LNCAP (cell line): Measurements from ENCODE around the gene COL25A1.

Experiments used
- TF ChIP-seq, protein P1 (sequence below): fragments of 450-650 bp; IDR thresholded peaks from 2 replicates; pipeline ENCODE4 v1.5.1; 2017; ENCODE audit warnings: mild to moderate bottlenecking

The COL25A1 gene

DNA sequence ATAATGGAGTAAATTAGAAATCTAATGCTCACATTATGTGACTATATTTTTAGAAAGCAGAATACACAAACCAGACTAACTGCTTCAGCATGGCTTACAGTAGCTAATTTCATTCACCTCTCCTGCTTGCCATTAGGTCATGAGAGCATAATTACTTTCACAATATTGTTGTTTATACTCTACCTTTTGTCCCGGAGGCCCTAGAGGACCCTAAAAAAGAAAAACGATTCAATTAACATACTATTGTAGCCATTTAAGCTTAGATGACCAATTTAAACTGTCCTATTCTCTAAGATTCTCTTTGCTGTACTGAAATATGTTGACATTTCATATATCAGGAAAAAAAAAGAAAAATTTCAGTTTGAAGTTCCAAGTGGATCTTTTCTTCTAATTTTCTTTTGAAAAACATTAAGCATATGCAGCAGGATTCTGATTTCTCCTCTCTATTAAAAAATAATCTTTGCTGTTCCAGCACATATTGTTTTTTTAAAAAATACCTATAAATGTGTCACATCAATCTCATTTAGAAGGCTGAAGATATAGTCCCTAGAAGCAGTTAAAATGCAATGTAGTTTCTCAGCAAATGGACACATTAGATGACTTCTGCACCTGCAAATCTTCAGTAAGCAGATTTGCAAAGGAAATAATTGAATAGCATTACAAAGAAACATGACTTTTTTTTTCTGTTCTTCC is 381.9 kb downstream of the COL25A1 start:
- TF ChIP-seq, protein P1, sequence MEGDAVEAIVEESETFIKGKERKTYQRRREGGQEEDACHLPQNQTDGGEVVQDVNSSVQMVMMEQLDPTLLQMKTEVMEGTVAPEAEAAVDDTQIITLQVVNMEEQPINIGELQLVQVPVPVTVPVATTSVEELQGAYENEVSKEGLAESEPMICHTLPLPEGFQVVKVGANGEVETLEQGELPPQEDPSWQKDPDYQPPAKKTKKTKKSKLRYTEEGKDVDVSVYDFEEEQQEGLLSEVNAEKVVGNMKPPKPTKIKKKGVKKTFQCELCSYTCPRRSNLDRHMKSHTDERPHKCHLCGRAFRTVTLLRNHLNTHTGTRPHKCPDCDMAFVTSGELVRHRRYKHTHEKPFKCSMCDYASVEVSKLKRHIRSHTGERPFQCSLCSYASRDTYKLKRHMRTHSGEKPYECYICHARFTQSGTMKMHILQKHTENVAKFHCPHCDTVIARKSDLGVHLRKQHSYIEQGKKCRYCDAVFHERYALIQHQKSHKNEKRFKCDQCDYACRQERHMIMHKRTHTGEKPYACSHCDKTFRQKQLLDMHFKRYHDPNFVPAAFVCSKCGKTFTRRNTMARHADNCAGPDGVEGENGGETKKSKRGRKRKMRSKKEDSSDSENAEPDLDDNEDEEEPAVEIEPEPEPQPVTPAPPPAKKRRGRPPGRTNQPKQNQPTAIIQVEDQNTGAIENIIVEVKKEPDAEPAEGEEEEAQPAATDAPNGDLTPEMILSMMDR = no peak

DNA sequence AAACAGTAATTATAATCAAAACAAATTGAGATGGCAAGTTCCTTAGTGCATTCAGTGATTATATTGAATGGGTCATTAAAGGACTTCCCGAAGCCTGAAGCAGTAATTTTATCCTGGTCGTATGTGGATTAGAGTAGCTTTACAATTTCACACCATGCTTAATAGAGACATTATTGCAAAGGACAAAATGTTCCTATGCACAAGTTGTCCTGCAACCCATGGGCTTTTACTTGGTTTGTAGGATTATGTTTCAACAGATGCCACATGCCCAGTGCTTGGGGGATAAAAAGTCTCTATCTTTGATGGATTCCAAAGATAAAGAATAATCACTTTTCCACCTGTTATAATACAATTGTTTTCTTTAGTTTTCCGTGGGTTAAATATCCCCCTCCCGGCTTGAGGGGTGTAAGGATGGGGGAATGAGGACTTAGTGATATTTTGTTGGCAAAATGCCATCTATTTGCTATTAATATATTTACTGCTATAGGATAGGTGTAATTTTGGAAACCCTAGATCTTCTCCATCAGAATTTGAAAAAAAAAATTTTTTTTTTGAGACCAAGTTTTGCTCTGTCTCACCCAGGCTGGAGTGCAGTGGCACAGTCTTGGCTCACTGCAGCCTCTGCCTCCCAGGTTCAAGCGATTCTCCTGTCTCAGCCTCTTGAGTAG is 383.1 kb downstream of the COL25A1 start:
- TF ChIP-seq, protein P1 = no peak

DNA sequence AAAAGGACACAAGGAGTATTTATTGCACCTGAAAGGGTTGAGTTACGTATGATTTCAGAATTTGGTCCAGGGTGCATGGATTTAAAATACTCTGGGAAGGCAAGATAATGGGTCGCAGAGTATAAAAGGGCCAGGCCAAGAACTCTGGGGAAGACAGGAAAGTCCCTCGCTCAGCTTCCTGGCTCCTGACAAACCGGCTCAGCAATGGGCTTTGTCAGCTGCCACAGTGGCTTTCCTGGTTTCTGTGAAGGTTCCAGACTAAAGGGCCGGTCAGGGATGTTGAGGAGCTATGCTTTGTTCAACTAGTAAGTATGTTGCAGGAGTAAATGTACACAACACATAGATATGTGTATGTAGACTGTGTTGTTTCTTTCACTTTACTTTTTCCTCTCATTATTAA is 385.2 kb downstream of the COL25A1 start:
- TF ChIP-seq, protein P1 = no peak

DNA sequence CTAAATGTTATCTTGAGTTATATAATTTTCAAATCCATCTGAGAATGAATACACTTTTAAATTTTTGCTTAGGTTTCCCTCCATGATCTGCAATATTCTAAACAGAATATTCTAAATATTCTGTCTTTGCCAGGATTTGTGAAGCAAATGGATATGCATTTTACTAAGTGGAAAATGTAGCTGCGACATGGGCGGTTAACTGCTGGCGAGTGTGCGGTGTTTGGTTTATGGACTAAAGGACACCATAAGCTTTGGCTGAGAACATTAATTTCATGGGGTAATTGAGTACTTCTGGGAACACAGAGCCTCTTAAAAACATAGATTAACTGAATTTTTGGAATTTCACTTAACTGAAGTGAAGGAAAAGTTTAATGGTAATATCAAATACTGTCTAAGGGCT is 385.8 kb downstream of the COL25A1 start:
- TF ChIP-seq, protein P1 = no peak

DNA sequence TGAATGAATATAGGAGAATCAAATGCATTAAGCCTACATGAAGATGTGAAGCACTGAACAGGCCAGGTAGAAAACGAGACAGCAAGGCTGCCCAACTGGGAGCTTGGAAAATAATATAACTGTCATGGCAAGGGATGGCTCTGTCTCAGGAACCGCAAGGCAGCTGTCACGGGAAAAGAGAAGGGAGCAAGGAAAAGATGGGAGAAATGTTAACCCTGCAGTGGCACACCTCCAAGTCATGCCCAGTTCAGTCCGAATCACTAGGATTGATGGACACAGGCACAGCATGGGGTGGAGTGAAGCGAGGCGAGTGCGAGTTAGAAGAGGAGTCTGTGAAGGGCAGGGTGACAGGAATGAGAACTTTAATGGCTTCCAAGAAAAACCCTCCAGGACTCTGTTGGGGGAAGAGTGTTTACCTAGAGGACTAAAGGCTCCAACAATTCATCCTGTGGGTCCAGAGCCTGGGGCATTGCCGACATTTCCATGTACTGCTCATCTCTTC is 395.5 kb downstream of the COL25A1 start:
- TF ChIP-seq, protein P1 = no peak

DNA sequence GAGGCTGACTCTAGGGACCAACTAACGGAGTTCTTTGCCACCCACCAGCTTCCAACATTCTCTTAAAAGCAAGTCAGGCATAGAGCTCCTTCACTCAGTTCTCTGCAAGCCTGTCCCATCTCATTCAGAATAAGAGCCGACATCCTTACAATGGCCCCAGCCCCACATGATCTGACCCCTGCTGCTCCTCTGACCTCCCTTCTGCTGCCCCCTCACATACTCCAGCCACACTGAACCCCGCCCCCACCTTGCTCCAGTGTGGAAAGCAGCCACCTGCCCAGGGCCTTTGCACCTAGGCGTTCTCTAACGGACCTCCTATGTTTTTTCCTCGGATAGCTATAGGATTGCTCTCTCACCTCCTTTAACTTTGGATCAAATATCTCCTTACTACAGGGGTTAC is 396.5 kb downstream of the COL25A1 start:
- TF ChIP-seq, protein P1 = no peak

DNA sequence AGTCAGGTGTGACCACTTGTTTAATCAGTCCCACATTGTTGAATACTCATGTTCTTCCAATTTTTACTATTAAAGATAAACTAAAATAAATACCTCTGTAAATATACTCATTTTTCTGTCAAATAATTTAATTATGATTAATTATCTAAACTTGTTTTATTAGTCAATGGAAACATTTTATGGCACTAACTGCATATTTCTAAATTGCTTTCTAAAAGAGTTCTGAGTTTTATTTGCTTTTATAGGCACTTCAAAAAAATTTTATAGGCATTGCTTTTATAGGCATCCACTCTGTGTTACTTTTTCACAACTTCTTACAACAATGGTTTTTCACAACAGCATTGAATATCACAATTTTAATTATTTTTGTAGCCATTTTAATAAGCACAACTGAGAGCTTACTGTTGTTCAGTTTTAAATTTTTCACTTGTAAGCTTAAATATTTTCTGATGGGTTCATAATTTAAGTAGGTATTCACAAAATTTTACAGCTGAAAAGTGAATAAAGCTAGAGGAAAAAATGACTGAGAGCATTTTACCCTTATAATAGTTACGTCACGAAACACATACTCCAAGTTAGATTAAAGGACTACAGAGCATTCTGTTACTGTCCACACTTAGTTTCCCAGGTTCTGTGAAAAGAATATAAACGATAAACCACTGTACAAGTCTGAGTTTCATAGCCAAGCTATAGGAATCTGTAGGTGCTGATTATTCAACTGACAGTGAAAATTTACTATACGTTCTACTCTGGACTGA is 398.8 kb downstream of the COL25A1 start:
- TF ChIP-seq, protein P1 = no peak
